ENCODE data around the gene SFT2D1.

Gene SFT2D1

GRCh38 chr6:166308033-166308768, 34.1 kb downstream of the SFT2D1 start, which contains the start of gene PRR18:
TSS of gene PRR18 (minus strand) at chr6:166308392. CDS start at chr6:166308142, 250 bp downstream.
- DNase-seq (ENCODE audit: low read depth in 2 of 2, low spot score in 1 of 2): no peak

GRCh38 chr6:166307082-166308032, 35.0 kb downstream of the SFT2D1 start:
- DNase-seq (ENCODE audit: low read depth in 2 of 2, low spot score in 1 of 2): no peak

- DNase-seq (ENCODE audit: low read depth in 2 of 2, low spot score in 1 of 2): no peak
Measured at GRCh38 chr6:166306378-166307081, 35.8 kb downstream of the SFT2D1 start.

GRCh38 chr6:166305562-166306117, 36.7 kb downstream of the SFT2D1 start:
- DNase-seq (ENCODE audit: low read depth in 2 of 2, low spot score in 1 of 2): no peak

GRCh38 chr6:166304106-166304505, 38.2 kb downstream of the SFT2D1 start:
- DNase-seq (ENCODE audit: low read depth in 2 of 2, low spot score in 1 of 2): no peak

GRCh38 chr6:166301611-166302529, 40.5 kb downstream of the SFT2D1 start:
- DNase-seq (ENCODE audit: low read depth in 2 of 2, low spot score in 1 of 2): no peak

- no peak for DNase-seq (ENCODE audit: low read depth in 2 of 2, low spot score in 1 of 2)
Measured at GRCh38 chr6:166300357-166300987, 41.9 kb downstream of the SFT2D1 start.

- DNase-seq (ENCODE audit: low read depth in 2 of 2, low spot score in 1 of 2): no peak
Measured at GRCh38 chr6:166297606-166298005, 44.7 kb downstream of the SFT2D1 start.

- DNase-seq (ENCODE audit: low read depth in 2 of 2, low spot score in 1 of 2): no peak
Measured at GRCh38 chr6:166296035-166296883, 46.1 kb downstream of the SFT2D1 start.

- no peak for DNase-seq (ENCODE audit: low read depth in 2 of 2, low spot score in 1 of 2)
Measured at GRCh38 chr6:166293731-166294584, 48.4 kb downstream of the SFT2D1 start.

GRCh38 chr6:166289207-166290060, 52.9 kb downstream of the SFT2D1 start:
- DNase-seq (ENCODE audit: low read depth in 2 of 2, low spot score in 1 of 2): no peak

- DNase-seq (ENCODE audit: low read depth in 2 of 2, low spot score in 1 of 2): no peak
Measured at GRCh38 chr6:166286839-166287271, 55.5 kb downstream of the SFT2D1 start.

- DNase-seq (ENCODE audit: low read depth in 2 of 2, low spot score in 1 of 2): no peak
Measured at GRCh38 chr6:166285233-166285632, 57.1 kb downstream of the SFT2D1 start.

- DNase-seq (ENCODE audit: low read depth in 2 of 2, low spot score in 1 of 2): no peak
Measured at GRCh38 chr6:166284640-166285039, 57.7 kb downstream of the SFT2D1 start.

- DNase-seq (ENCODE audit: low read depth in 2 of 2, low spot score in 1 of 2): no peak
Measured at GRCh38 chr6:166282394-166283032, 59.8 kb downstream of the SFT2D1 start.

- DNase-seq (ENCODE audit: low read depth in 2 of 2, low spot score in 1 of 2): no peak
Measured at GRCh38 chr6:166281104-166281503, 61.2 kb downstream of the SFT2D1 start.
